ENCODE data around the gene HNRNPM.

HNRNPM gene

GRCh38 chr19:8429044-8429443, 15.7 kb upstream of the HNRNPM start:
- Histone ChIP-seq H3K9me2 (replicated peaks; ENCODE audit: insufficient read depth, low read length) (no peaks in the 10 kb centered on the region), H4K20me1 (ENCODE audit: insufficient read depth, low read length) (no peaks in the 10 kb centered on the region), H3K27ac (ENCODE audit: low read length) (no peak overlapping the region), H2AFZ (ENCODE audit: low read length) (no peak overlapping the region), H3K4me3 (ENCODE audit: low read length) (no peak overlapping the region), H3K4me1 (ENCODE audit: low read length) (no peaks in the 10 kb centered on the region), H3K79me2 (ENCODE audit: low read length) (no peaks in the 10 kb centered on the region), H3K36me3 (replicated peaks; ENCODE audit: insufficient read depth, low read length) (no peaks in the 10 kb centered on the region), H3F3A (ENCODE audit: insufficient read depth, low read length) (no peaks in the 10 kb centered on the region), H3K27me3 (replicated peaks; ENCODE audit: insufficient read depth, low read length) (no peaks in the 10 kb centered on the region), H3K9me3 (replicated peaks; ENCODE audit: insufficient read depth, low read length) (no peaks in the 10 kb centered on the region), H3K4me2 (ENCODE audit: low read depth, low read length) (no peak overlapping the region), H3K9ac (ENCODE audit: low read length) (no peak overlapping the region)
- TF ChIP-seq, protein P1, sequence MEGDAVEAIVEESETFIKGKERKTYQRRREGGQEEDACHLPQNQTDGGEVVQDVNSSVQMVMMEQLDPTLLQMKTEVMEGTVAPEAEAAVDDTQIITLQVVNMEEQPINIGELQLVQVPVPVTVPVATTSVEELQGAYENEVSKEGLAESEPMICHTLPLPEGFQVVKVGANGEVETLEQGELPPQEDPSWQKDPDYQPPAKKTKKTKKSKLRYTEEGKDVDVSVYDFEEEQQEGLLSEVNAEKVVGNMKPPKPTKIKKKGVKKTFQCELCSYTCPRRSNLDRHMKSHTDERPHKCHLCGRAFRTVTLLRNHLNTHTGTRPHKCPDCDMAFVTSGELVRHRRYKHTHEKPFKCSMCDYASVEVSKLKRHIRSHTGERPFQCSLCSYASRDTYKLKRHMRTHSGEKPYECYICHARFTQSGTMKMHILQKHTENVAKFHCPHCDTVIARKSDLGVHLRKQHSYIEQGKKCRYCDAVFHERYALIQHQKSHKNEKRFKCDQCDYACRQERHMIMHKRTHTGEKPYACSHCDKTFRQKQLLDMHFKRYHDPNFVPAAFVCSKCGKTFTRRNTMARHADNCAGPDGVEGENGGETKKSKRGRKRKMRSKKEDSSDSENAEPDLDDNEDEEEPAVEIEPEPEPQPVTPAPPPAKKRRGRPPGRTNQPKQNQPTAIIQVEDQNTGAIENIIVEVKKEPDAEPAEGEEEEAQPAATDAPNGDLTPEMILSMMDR (IDR thresholded peaks at IDR 0.05; ENCODE audit: low read length) = no peak
- DNase-seq = no peak

GRCh38 chr19:8429826-8430225, 14.9 kb upstream of the HNRNPM start:
- Histone ChIP-seq H3K9me3 (replicated peaks; ENCODE audit: insufficient read depth, low read length) (no peaks in the 10 kb centered on the region), H3K4me1 (ENCODE audit: low read length) (no peaks in the 10 kb centered on the region), H3K9me2 (replicated peaks; ENCODE audit: insufficient read depth, low read length) (no peaks in the 10 kb centered on the region), H3K36me3 (replicated peaks; ENCODE audit: insufficient read depth, low read length) (no peaks in the 10 kb centered on the region), H3K27ac (ENCODE audit: low read length) (no peak overlapping the region), H3K27me3 (replicated peaks; ENCODE audit: insufficient read depth, low read length) (no peaks in the 10 kb centered on the region), H4K20me1 (ENCODE audit: insufficient read depth, low read length) (no peaks in the 10 kb centered on the region), H3F3A (ENCODE audit: insufficient read depth, low read length) (no peaks in the 10 kb centered on the region), H3K79me2 (ENCODE audit: low read length) (no peaks in the 10 kb centered on the region), H2AFZ (ENCODE audit: low read length) (no peak overlapping the region), H3K4me3 (ENCODE audit: low read length) (no peak overlapping the region), H3K4me2 (ENCODE audit: low read depth, low read length) (no peak overlapping the region), H3K9ac (ENCODE audit: low read length) (no peak overlapping the region)
- no peak for TF ChIP-seq EZH2phosphoT487 (IDR thresholded peaks at IDR 0.05; ENCODE audit: low read length)
- TF ChIP-seq EZH2 (optimal IDR thresholded peaks at IDR 0.05; ENCODE audit: low read depth, low read length) = no peak
- TF ChIP-seq, protein P1 (IDR thresholded peaks at IDR 0.05; ENCODE audit: low read length) = no peak
- no peak for DNase-seq

DNA sequence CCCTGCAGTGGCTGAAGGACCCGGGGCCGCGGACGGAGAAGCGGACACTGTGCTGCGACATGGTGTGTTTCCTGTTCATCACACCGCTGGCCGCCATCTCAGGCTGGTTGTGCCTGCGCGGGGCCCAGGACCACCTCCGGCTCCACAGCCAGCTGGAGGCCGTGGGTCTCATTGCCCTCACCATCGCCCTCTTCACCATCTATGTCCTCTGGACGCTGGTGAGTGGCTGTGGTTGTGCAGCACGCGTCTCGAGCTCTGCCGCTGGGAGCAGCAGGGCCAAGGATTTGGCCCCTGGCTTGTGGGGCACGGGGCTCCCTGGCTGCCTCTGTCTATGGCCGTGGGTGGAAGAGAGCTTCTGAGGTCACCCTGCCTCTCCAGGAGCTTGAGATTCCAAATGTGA, 14.1 kb upstream of the HNRNPM start:
- no peaks in the 10 kb centered on the region for H3K9me2 ChIP-seq (replicated peaks; ENCODE audit: insufficient read depth, low read length)
- H3K9me3 ChIP-seq (replicated peaks; ENCODE audit: insufficient read depth, low read length) = no peaks in the 10 kb centered on the region
- no peaks in the 10 kb centered on the region for H3K4me1 ChIP-seq (ENCODE audit: low read length)
- H3F3A ChIP-seq (ENCODE audit: insufficient read depth, low read length) = no peaks in the 10 kb centered on the region
- H3K36me3 ChIP-seq (replicated peaks; ENCODE audit: insufficient read depth, low read length) = no peaks in the 10 kb centered on the region
- DNase-seq = no peak
- H4K20me1 ChIP-seq (ENCODE audit: insufficient read depth, low read length) = no peaks in the 10 kb centered on the region
- H3K27me3 ChIP-seq (replicated peaks; ENCODE audit: insufficient read depth, low read length) = no peaks in the 10 kb centered on the region
- H3K4me2 ChIP-seq (ENCODE audit: low read depth, low read length) = no peak overlapping the region
- H3K79me2 ChIP-seq (ENCODE audit: low read length) = no peaks in the 10 kb centered on the region
- H3K9ac ChIP-seq (ENCODE audit: low read length) = no peak overlapping the region
- H3K27ac ChIP-seq (ENCODE audit: low read length) = no peak overlapping the region
- no peak for TF ChIP-seq EZH2 (optimal IDR thresholded peaks at IDR 0.05; ENCODE audit: low read depth, low read length)
- TF ChIP-seq, protein P1 (IDR thresholded peaks at IDR 0.05; ENCODE audit: low read length) = no peak
- no peak for TF ChIP-seq EZH2phosphoT487 (IDR thresholded peaks at IDR 0.05; ENCODE audit: low read length)
- no peak overlapping the region for H2AFZ ChIP-seq (ENCODE audit: low read length)
- no peak overlapping the region for H3K4me3 ChIP-seq (ENCODE audit: low read length)
